Rectal smooth muscle tissue (tissue), 1 donor: ENCODE results near the gene CHD8.

Experiments used
- H3K27ac ChIP-seq: one replicate; pipeline ENCODE4 v1.7.0; 2013; ENCODE audit warnings: low read depth, low read length, inconsistent platforms
- H3K27me3 ChIP-seq: one replicate; pipeline ENCODE4 v1.7.0; 2013; ENCODE audit warnings: low read length; ENCODE audit not compliant: control insufficient read depth, insufficient read depth
- H3K36me3 ChIP-seq: one replicate; pipeline ENCODE4 v1.7.0; 2013; ENCODE audit warnings: low read length; ENCODE audit not compliant: control insufficient read depth, insufficient read depth
- H3K4me1 ChIP-seq: one replicate; pipeline ENCODE4 v1.7.0; 2013; ENCODE audit warnings: low read length; ENCODE audit not compliant: control insufficient read depth, insufficient read depth
- H3K4me3 ChIP-seq: one replicate; pipeline ENCODE4 v1.7.0; 2013; ENCODE audit warnings: low read length
- H3K9ac ChIP-seq: one replicate; pipeline ENCODE4 v1.7.0; 2013; ENCODE audit warnings: low read length

Gene CHD8

GRCh38 chr14:21455912-21456667, at the start of gene CHD8:
Gene CHD8, minus strand, starts transcription at chr14:21456123. Its CDS starts 24,480 bp downstream, at chr14:21431643.
- Histone ChIP-seq H3K4me3 (peak within 1 kb of the TSS; percentile 73), H3K9ac (peak within 1 kb of the TSS; percentile 81), H3K27me3 (no peaks in the 10 kb centered on the region), H3K27ac (peak within 1 kb of the TSS; percentile 95), H3K36me3 (peaks cover 8% of the 10 kb centered on the region), H3K4me1 (peaks cover 6% of the 10 kb centered on the region)

- Histone ChIP-seq H3K4me3 (no peak overlapping the region), H3K4me1 (peaks cover 4% of the 10 kb centered on the region), H3K36me3 (peaks cover 9% of the 10 kb centered on the region), H3K27me3 (no peaks in the 10 kb centered on the region), H3K27ac (no peak overlapping the region), H3K9ac (no peak overlapping the region)
Measured at GRCh38 chr14:21505012-21505553, 49.2 kb upstream of the CHD8 start.

GRCh38 chr14:21503376-21503775, 47.5 kb upstream of the CHD8 start:
- Histone ChIP-seq H3K27ac (no peak overlapping the region), H3K4me1 (no peaks in the 10 kb centered on the region), H3K4me3 (no peak overlapping the region), H3K9ac (no peak overlapping the region), H3K27me3 (no peaks in the 10 kb centered on the region), H3K36me3 (peaks cover 12% of the 10 kb centered on the region)

- H3K9ac ChIP-seq = no peak overlapping the region
- no peak overlapping the region for H3K27ac ChIP-seq
- peaks cover 16% of the 10 kb centered on the region for H3K36me3 ChIP-seq
- H3K4me3 ChIP-seq = no peak overlapping the region
- no peaks in the 10 kb centered on the region for H3K4me1 ChIP-seq
- H3K27me3 ChIP-seq = no peaks in the 10 kb centered on the region
Measured at GRCh38 chr14:21501568-21501967, 45.6 kb upstream of the CHD8 start.

GRCh38 chr14:21498540-21499526, 42.9 kb upstream of the CHD8 start:
- Histone ChIP-seq H3K36me3 (peaks cover 24% of the 10 kb centered on the region), H3K4me1 (no peaks in the 10 kb centered on the region), H3K27me3 (no peaks in the 10 kb centered on the region), H3K27ac (peak overlapping the region; percentile 42), H3K4me3 (no peak overlapping the region), H3K9ac (no peak overlapping the region)

- Histone ChIP-seq H3K27me3 (no peaks in the 10 kb centered on the region), H3K4me1 (no peaks in the 10 kb centered on the region), H3K27ac (no peak overlapping the region), H3K4me3 (no peak overlapping the region), H3K9ac (no peak overlapping the region), H3K36me3 (peaks cover 24% of the 10 kb centered on the region)
Measured at GRCh38 chr14:21496453-21496852, 40.5 kb upstream of the CHD8 start.

GRCh38 chr14:21494902-21495762, 39.2 kb upstream of the CHD8 start:
- no peak overlapping the region for H3K9ac ChIP-seq
- H3K36me3 ChIP-seq = peaks cover 26% of the 10 kb centered on the region
- H3K4me3 ChIP-seq = no peak overlapping the region
- no peak overlapping the region for H3K27ac ChIP-seq
- H3K27me3 ChIP-seq = no peaks in the 10 kb centered on the region
- H3K4me1 ChIP-seq = no peaks in the 10 kb centered on the region

- Histone ChIP-seq H3K9ac (no peak overlapping the region), H3K27ac (no peak overlapping the region), H3K4me3 (no peak overlapping the region), H3K27me3 (no peaks in the 10 kb centered on the region), H3K4me1 (no peaks in the 10 kb centered on the region), H3K36me3 (peaks cover 15% of the 10 kb centered on the region)
Measured at GRCh38 chr14:21486640-21487087, 30.7 kb upstream of the CHD8 start.

- H3K9ac ChIP-seq = peak within 1 kb of the TSS; percentile 97
- H3K36me3 ChIP-seq = peaks cover 3% of the 10 kb centered on the region
- H3K27ac ChIP-seq = peak within 1 kb of the TSS; percentile 92
- H3K4me1 ChIP-seq = peaks cover 9% of the 10 kb centered on the region
- H3K4me3 ChIP-seq = peak within 1 kb of the TSS; percentile 91
- H3K27me3 ChIP-seq = no peaks in the 10 kb centered on the region
Measured at GRCh38 chr14:21476925-21477681, 21.2 kb upstream of the CHD8 start, which contains the start of the genes RAB2B and TOX4. Gene RAB2B, minus strand, starts transcription at chr14:21476959. Its CDS starts 87 bp downstream, at chr14:21476872. Gene TOX4, plus strand, starts transcription at chr14:21477195. Its CDS starts 84 bp downstream, at chr14:21477279.

- Histone ChIP-seq H3K36me3 (peaks cover 3% of the 10 kb centered on the region), H3K4me3 (peak overlapping the region; percentile 57), H3K27ac (peak overlapping the region; percentile 92), H3K27me3 (no peaks in the 10 kb centered on the region), H3K9ac (peak overlapping the region; percentile 1), H3K4me1 (peaks cover 9% of the 10 kb centered on the region)
Measured at GRCh38 chr14:21476523-21476924, 20.6 kb upstream of the CHD8 start.
